K562 (cell line): ENCODE data around the gene KIF26B. TPM values are rescaled to one million over a fixed set of nuclear protein-coding genes. Genes with fewer than 3 reads are reported as not detected.

Experiments used
- ELK3 ChIP-seq: fragments of 450-650 bp; formaldehyde crosslinking; IDR thresholded peaks from 2 replicates; pipeline ENCODE4 v1.4.0; 2020; ENCODE audit warnings: mild to moderate bottlenecking
- FOXJ3 ChIP-seq: sonication (generic); formaldehyde crosslinking; IDR thresholded peaks from 2 replicates; pipeline ENCODE4 v1.4.0; 2020; ENCODE audit warnings: mild to moderate bottlenecking, missing genetic modification reagents
- NFYB ChIP-seq: IDR thresholded peaks from 2 replicates; pipeline ENCODE4 v1.6.1; 2011; ENCODE audit warnings: mild to moderate bottlenecking, moderate library complexity; ENCODE audit not compliant: insufficient read length; ENCODE audit errors: extremely low read depth
- PHTF2 ChIP-seq: fragments of 250-450 bp; sonication (Bioruptor Pico); IDR thresholded peaks from 2 replicates; pipeline ENCODE4 v1.5.0; 2021; ENCODE audit warnings: mild to moderate bottlenecking
- ZNF407 ChIP-seq: fragments of 450-650 bp; IDR thresholded peaks from 2 replicates; pipeline ENCODE4 v1.6.1; 2016; ENCODE audit warnings: low read depth
- polyA plus RNA-seq, 8 experiments: library from polyadenylated mRNA; depleted of rRNA in 4 of 8; stranded (reverse) in 5 of 8; unstranded in 3 of 8; fragments of >200 nt; fragmentation: Nextera tagmentation in 2 of 8; fragmentation: Illumina TruSeq in 1 of 8; extraction: Ambion mirVana in 2 of 8; extraction: Trizol in 1 of 8; gene quantifications; 2 replicates each; pipeline versions ENCODE4 v1.2.1 to v1.2.3, GENCODE V29; 2011 to 2014; ENCODE audit warnings: inconsistent platforms in 1 of 8, missing spikeins in 1 of 8
- total RNA-seq, 7 experiments: library from RNA; depleted of rRNA in 6 of 7; stranded (reverse); fragments of >200 nt in 6 of 7; fragmentation: Illumina TruSeq in 2 of 7; extraction: Trizol in 2 of 7; gene quantifications; 2 replicates each; pipeline versions ENCODE4 v1.2.1 to v1.2.3, GENCODE V29; 2011 to 2021; ENCODE audit warnings: low replicate concordance in 1 of 7
- TF ChIP-seq, protein P1 (sequence below): sonication (generic); formaldehyde crosslinking; IDR thresholded peaks from 2 replicates; pipeline ENCODE4 v1.4.0; 2020; ENCODE audit warnings: mild to moderate bottlenecking, missing genetic modification reagents

KIF26B gene
- total and polyA plus RNA-seq, 9 of the 15 experiments (the other 6 are each of a cell fraction or from before 2014, with no cell fraction given) = 0.02 to 0.08 (median 0.03) TPM; not detected in 6

GRCh38 chr1:245420926-245421325 is 266.1 kb downstream of the KIF26B start (continued):
- TF ChIP-seq FOXJ3 (CRISPR knock-in tag) = no peak
- no peak for TF ChIP-seq NFYB
- no peak for TF ChIP-seq ZNF407
- no peak for TF ChIP-seq PHTF2 (CRISPR knock-in tag)
- TF ChIP-seq ELK3 = no peak
- TF ChIP-seq, protein P1, sequence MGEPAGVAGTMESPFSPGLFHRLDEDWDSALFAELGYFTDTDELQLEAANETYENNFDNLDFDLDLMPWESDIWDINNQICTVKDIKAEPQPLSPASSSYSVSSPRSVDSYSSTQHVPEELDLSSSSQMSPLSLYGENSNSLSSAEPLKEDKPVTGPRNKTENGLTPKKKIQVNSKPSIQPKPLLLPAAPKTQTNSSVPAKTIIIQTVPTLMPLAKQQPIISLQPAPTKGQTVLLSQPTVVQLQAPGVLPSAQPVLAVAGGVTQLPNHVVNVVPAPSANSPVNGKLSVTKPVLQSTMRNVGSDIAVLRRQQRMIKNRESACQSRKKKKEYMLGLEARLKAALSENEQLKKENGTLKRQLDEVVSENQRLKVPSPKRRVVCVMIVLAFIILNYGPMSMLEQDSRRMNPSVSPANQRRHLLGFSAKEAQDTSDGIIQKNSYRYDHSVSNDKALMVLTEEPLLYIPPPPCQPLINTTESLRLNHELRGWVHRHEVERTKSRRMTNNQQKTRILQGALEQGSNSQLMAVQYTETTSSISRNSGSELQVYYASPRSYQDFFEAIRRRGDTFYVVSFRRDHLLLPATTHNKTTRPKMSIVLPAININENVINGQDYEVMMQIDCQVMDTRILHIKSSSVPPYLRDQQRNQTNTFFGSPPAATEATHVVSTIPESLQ (CRISPR knock-in tag) = no peak
